ENCODE measurements around the gene TMC5. TPM values are rescaled to one million over a fixed set of nuclear protein-coding genes. Genes with fewer than 3 reads are reported as not detected.
"Not testable (repeated sequence)": the region's sequence is repeated elsewhere in the genome, so short reads cannot be mapped to it uniquely, and the experiment has no call there.

Gene TMC5
- total RNA-seq, 1 experiment from 2014 or later, result 3.5 TPM

GRCh38 chr16:19542138-19542821 is 124.6 kb downstream of the TMC5 start:
- ChIA-PET POLR2A (ENCODE audit: low non-redundant PET) (no interaction called here), CTCF (no interaction called here)
- intact Hi-C loops (cut with micrococcal nuclease; ENCODE audit: unreplicated experiment), result no loop called here
- H3K27me3 ChIP-seq (replicated peaks; ENCODE audit: insufficient read depth, low read depth, low read length, poor library complexity), result no peaks in the 10 kb centered on the region
- H3K9me3 ChIP-seq (ENCODE audit: low read depth, low read length, poor library complexity, severe bottlenecking), result no peaks in the 10 kb centered on the region
- no peak for DNase-seq (ENCODE audit: low spot score)
- TF ChIP-seq CTCF (conservative IDR thresholded peaks at IDR 0.05; ENCODE audit: low read depth, low read length) (no peak), EZH2 (IDR thresholded peaks at IDR 0.05; ENCODE audit: borderline replicate concordance, low read depth, low read length, poor library complexity, severe bottlenecking) (no peak)
- H3K4me1 ChIP-seq (ENCODE audit: insufficient read depth, low read length, poor library complexity, severe bottlenecking), result no peaks in the 10 kb centered on the region
- H3K36me3 ChIP-seq (ENCODE audit: insufficient read depth, low read length, poor library complexity, severe bottlenecking), result peaks cover 65% of the 10 kb centered on the region
- BruUV-seq (replicated peaks), result no TSS peak
- no peak overlapping the region for H3K4me3 ChIP-seq (ENCODE audit: low read depth, low read length, poor library complexity, severe bottlenecking)
- no peak overlapping the region for H3K27ac ChIP-seq (ENCODE audit: low read depth, low read length, poor library complexity, severe bottlenecking)

GRCh38 chr16:19543278-19543996 is 125.8 kb downstream of the TMC5 start:
- H3K27ac ChIP-seq (ENCODE audit: low read depth, low read length, poor library complexity, severe bottlenecking); intact Hi-C loops (cut with micrococcal nuclease; ENCODE audit: unreplicated experiment); H3K4me1 ChIP-seq (ENCODE audit: insufficient read depth, low read length, poor library complexity, severe bottlenecking); H3K4me3 ChIP-seq (ENCODE audit: low read depth, low read length, poor library complexity, severe bottlenecking); DNase-seq (ENCODE audit: low spot score); CTCF ChIA-PET; H3K9me3 ChIP-seq (ENCODE audit: low read depth, low read length, poor library complexity, severe bottlenecking); POLR2A ChIA-PET (ENCODE audit: low non-redundant PET); H3K27me3 ChIP-seq (replicated peaks; ENCODE audit: insufficient read depth, low read depth, low read length, poor library complexity); BruUV-seq (replicated peaks): not testable (repeated sequence)
- H3K36me3 ChIP-seq (ENCODE audit: insufficient read depth, low read length, poor library complexity, severe bottlenecking), result peaks cover 58% of the 10 kb centered on the region

- TF ChIP-seq EZH2 (IDR thresholded peaks at IDR 0.05; ENCODE audit: borderline replicate concordance, low read depth, low read length, poor library complexity, severe bottlenecking) (no peak), CTCF (conservative IDR thresholded peaks at IDR 0.05; ENCODE audit: low read depth, low read length) (no peak)
- H3K4me1 ChIP-seq (ENCODE audit: insufficient read depth, low read length, poor library complexity, severe bottlenecking), result no peaks in the 10 kb centered on the region
- ChIA-PET CTCF (no interaction called here), POLR2A (ENCODE audit: low non-redundant PET) (no interaction called here)
- H3K9me3 ChIP-seq (ENCODE audit: low read depth, low read length, poor library complexity, severe bottlenecking), result no peaks in the 10 kb centered on the region
- intact Hi-C loops (cut with micrococcal nuclease; ENCODE audit: unreplicated experiment), result no loop called here
- H3K27me3 ChIP-seq (replicated peaks; ENCODE audit: insufficient read depth, low read depth, low read length, poor library complexity), result no peaks in the 10 kb centered on the region
- no peak for DNase-seq (ENCODE audit: low spot score)
- BruUV-seq (replicated peaks), result no TSS peak
- H3K27ac ChIP-seq (ENCODE audit: low read depth, low read length, poor library complexity, severe bottlenecking), result no peak overlapping the region
- H3K36me3 ChIP-seq (ENCODE audit: insufficient read depth, low read length, poor library complexity, severe bottlenecking), result peaks cover 48% of the 10 kb centered on the region
- H3K4me3 ChIP-seq (ENCODE audit: low read depth, low read length, poor library complexity, severe bottlenecking), result no peak overlapping the region
These were observed 130.5 kb downstream of the TMC5 start for GRCh38 chr16:19548144-19548543.

Other genes starting within 250 kb of the TMC5 start
- gene SYT17, start 249.6 kb upstream of the TMC5 start, total RNA-seq (2021), result 0.24 and 0.61 TPM in 2 replicates
- not detected in 2 replicates for gene CLEC19A, start 132.2 kb upstream of the TMC5 start, total RNA-seq (2021)
- 63.5 and 64.2 TPM in 2 replicates for gene GDE1, start 104.2 kb downstream of the TMC5 start, total RNA-seq (2021)
- gene CCP110, start 106.1 kb downstream of the TMC5 start, total RNA-seq (2021), result 37.8 and 42.1 TPM in 2 replicates
- 51.1 and 53.3 TPM in 2 replicates for gene VPS35L, start 137.8 kb downstream of the TMC5 start, total RNA-seq (2021)

Data from A673 (cell line).